HG02852 (cell line): ENCODE data around the gene DRC7.
"Not testable (repeated sequence)": the region's sequence is repeated elsewhere in the genome, so short reads cannot be mapped to it uniquely, and the experiment has no call there.

Experiments used
- ATAC-seq: cut with Tn5 transposase; IDR thresholded peaks from one replicate; pipeline ENCODE4 v1.9.1; 2021; ENCODE audit warnings: mild to moderate bottlenecking, moderate library complexity; ENCODE audit not compliant: unreplicated experiment

Gene DRC7

DNA sequence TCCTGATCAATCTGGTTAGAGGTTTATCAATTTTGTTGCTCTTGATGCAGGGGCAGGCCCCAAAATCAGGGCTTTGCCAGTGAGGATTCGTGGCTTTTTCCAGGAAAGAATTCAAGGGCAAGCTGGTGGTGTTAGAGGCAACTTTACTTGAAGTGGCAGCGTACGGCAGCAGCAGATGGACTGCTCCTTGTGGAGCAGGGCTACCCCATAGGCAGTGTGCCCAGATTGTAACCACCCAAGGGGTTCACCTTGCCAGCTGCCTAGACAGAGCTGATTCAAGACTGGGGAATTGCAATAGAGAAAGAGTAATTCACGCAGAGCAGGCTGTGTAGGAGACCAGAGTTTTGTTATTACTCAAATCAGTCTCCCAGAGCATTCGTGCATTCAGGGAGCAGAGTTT, 16.7 kb downstream of the DRC7 start:
- ATAC-seq: no peak

DNA sequence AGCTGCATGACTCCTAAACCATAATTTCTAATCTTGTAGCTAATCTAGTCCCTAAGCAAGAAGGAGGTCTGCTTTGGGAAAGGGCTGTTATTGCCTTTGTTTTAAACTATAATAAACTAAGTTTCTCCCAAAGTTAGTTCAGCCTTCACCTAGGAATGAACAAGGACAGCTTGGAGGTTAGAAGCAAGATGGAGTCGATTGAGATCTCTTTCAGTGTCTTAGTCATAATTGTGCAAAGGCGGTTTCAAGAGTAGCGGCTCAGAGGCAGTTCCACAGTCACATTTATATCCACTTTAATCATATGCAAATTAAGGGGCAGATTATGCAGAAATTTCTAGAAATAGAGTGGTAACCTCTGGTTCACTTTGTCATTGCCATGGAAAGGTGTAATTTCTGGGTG, 17.4 kb downstream of the DRC7 start:
- ATAC-seq: no peak

DNA sequence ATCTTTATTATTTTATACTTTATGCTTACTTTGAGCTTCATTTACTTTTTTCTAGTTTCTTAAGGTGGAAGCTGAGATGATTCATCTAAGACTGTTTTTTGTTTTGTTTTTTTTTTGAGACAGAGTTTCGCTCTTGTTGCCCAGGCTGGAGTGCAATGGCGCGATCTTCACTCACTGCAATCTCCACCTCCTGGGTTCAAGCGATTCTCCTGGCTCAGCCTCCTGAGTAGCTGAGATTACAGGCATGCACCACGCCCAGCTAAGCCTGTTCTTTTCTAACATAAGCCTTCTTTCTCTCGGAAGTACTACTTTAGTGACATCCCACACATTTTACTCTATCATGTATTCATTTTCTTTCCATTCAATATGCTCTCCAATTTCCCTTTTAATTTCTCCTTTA, 18.0 kb downstream of the DRC7 start:
- not testable (repeated sequence) for ATAC-seq

GRCh38 chr16:57713596-57713995, 19.0 kb downstream of the DRC7 start:
- ATAC-seq: no peak

GRCh38 chr16:57714047-57714446, 19.4 kb downstream of the DRC7 start:
- ATAC-seq: no peak

DNA sequence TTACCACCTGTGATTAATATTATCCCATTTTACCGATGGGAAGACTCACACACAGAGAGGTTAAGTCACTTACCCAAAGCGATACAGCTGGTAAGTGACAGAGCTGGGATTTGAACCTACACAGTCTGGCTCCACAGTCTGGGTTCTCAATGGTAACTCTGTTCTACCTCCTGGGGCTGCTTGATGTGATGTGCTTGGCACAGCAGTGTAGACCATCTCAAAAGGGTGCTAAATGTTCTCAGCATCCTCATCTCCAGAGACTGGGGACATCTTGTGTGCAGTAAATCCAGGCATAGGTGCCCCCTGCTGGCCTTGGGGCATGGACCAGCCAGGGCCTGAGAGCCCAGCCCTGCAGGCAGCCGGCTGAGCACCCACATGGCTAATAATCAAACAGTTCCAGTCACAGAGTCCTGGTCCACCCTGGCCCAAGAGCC, 25.6 kb downstream of the DRC7 start:
- no peak for ATAC-seq

DNA sequence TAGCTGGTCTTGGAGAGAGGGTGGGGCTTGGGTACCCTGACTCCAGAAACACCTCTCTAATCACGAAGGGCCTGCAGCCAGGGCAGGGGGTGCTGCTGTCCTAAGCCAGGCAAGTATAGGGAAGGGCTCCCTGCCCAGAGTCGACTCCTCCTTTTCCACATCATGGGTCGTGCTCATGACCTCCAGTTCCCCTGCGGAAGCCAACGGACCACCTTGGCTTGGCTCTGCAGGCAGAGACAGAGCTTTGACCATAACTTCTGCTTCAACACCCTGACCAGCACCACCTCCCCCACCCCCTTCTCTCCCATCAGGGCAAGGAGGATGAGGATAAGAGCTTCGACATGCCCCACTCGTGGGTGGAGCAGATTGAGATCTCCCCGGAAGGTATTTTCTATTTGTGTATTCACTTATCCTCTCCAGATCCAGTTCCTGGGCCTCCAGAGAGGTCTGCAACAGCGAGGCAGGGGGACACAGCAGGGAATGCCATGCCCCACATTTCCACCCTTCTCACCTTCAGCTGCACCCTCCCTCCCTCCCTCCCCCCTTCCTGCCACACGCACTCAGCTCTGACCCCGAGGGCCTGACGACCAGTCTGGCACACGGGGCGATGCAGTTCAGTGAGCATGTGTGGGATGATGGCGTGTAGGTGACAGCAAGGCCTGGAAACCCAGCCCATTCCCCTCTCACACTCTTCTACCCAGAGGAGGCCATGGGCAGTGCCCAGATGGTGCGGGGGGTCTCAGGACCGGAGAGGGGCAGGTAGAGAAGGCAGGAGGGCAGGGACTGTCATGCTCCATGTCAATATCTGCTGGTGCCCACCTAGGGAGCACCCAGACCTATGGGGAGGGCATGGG, 27.0 kb downstream of the DRC7 start:
- ATAC-seq: no peak

- ATAC-seq: no peak
Measured at GRCh38 chr16:57722210-57722499, 27.5 kb downstream of the DRC7 start.

DNA sequence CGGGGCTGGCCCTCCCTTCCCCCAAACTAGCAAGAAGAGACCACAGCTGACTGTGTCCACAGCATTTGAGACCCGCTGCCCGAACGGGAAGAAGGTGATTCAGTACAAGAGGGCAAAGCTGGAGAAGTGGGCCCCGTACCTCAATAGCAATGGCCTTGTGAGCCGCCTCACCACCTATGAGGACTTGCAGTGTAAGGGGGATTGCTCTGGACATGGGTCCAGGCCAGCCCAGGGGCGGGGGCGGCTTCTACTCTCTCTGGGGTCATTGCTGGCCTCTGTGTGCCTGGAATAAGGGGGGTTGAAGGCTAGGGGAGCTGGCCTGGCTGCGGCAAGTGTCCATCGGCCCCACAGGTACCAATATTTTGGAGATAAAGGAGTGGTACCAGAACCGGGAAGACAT, 28.0 kb downstream of the DRC7 start:
- no peak for ATAC-seq

DNA sequence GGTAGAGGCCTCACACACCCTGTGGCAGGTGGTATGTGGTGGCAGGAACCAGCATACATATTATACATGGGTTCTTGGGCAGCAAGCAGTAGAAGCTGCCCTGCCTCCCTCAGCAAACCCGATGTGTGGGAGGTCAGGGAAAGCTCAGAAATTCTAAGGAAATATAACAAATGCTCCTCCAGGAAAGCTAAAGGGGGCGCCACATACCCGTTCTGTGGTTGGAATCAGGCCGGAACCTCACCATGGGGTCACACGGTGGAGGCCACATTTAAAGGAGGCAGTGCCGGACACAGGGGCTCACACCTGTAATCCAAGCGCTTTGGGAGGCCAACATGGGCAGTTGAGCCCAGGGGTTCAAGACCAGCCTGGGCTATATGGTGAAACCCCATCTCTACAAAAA, 28.6 kb downstream of the DRC7 start:
- no peak for ATAC-seq

- ATAC-seq: no peak
Measured at GRCh38 chr16:57724531-57724930, 29.9 kb downstream of the DRC7 start.

GRCh38 chr16:57725151-57725550, 30.5 kb downstream of the DRC7 start:
- no peak for ATAC-seq

- no peak for ATAC-seq
Measured at GRCh38 chr16:57725554-57725953, 30.9 kb downstream of the DRC7 start.

DNA sequence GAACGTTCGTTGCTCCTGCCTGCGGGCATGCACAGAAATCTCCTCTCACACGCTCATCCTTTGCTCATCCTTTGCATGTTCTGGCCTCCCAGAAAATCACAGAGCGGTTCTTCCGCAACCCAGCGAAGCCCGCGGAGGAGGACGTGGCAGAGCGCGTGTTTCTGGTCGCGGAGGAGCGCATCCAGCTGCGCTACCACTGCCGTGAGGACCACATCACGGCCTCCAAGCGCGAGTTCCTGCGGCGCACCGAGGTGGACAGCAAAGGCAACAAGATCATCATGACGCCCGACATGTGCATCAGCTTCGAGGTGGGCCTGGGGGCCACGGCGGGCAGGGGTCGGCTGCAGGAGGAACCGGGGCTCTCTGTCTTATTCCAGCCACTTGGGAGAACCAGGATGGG, 31.4 kb downstream of the DRC7 start:
- no peak for ATAC-seq

DNA sequence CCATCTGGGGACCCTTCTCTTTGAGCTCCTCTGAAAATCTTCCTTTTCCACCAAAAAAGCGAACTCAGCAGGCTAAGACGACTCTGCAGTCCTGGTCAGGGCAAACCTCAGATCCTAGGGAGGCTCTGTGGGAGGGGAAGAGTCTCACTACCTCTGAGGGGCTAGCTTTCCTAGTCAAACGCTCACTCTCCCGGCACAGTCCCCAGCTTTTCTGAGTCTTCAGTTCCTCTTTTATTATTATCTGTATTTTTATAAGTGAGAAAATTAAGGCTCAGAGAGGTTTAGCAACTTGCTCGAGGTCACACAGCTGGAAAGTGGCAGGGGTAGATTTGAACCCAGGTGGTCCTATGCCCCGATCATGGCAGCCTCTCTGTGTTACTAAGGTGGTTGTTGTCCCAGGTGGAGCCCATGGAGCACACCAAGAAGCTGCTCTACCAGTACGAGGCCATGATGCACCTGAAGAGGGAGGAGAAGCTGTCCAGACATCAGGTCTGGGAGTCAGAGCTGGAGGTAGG, 31.9 kb downstream of the DRC7 start:
- ATAC-seq: no peak

DNA sequence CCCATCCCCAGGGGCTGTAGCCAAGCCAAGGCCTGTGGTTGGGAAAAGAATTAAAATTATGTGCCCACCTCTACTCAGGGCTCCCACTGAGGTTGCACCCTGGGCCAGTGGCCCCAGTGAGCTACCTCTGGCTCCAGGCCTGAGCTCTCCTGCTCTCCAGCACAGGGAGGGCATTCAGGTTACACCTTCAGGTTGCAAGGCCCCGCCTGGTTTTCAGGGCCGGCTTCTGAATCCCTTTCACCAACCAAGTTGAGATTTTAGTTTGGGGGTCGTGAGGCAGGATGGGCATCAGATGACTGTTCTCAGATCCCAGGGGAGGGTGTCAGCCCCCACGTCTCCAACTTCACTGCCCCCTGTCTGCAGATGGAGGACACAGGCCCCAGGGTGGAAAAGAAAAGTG, 33.0 kb downstream of the DRC7 start:
- ATAC-seq: no peak

DNA sequence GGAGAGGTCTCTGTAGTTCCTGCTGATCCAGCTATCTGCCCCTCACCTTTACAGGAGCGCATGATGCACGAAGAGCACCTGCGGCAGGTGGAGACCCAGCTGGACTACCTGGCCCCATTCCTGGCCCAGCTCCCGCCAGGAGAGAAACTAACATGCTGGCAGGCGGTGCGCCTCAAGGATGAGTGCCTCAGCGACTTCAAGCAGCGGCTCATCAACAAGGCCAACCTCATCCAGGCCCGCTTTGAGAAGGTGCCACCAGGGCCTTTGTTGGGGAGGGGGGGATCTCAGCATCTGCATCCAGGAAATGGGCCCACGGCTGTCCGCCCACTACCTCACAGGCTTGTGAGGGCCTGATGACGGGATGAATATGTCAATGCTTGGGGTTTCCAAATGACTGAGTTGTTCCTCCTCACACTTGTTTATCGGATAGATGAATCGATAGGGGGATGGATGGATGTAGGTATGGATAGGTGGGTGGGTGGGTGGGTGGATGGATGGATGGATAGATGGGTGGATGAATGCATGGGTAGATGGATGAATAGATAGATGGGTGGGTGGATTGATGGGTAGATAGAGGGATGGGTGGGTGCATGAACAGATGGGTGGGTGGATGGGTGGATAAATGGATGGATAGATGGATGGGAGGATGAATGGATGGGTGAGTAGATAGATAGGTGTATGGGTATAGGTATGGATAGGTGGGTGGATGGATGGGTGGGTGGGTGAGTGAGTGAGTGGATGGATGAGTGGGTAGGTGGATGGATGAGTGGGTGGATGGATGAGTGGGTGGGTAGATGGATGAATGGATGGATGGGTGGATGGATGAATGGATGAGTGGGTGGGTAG, 34.0 kb downstream of the DRC7 start:
- ATAC-seq: no peak

- ATAC-seq: no peak
Measured at GRCh38 chr16:57729182-57729484, 34.5 kb downstream of the DRC7 start.

DNA sequence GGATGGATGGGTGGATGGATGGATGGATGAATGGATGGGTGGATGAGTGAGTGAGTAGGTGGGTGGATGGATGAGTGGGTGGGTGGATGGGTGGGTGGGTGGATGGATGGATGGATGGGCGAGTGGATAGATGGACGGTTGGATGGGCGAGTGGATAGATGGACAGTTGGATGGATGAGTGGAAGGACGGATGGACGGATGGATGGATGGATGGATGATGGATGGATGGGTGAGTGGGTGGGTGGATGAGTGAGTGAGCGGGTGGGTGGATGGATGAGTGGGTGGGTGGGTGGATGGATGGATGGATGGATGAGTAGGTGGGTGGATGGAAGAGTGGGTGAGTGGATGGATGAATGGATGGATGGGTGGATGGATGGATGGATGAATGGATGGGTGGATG, 35.2 kb downstream of the DRC7 start:
- ATAC-seq: not testable (repeated sequence)

DNA sequence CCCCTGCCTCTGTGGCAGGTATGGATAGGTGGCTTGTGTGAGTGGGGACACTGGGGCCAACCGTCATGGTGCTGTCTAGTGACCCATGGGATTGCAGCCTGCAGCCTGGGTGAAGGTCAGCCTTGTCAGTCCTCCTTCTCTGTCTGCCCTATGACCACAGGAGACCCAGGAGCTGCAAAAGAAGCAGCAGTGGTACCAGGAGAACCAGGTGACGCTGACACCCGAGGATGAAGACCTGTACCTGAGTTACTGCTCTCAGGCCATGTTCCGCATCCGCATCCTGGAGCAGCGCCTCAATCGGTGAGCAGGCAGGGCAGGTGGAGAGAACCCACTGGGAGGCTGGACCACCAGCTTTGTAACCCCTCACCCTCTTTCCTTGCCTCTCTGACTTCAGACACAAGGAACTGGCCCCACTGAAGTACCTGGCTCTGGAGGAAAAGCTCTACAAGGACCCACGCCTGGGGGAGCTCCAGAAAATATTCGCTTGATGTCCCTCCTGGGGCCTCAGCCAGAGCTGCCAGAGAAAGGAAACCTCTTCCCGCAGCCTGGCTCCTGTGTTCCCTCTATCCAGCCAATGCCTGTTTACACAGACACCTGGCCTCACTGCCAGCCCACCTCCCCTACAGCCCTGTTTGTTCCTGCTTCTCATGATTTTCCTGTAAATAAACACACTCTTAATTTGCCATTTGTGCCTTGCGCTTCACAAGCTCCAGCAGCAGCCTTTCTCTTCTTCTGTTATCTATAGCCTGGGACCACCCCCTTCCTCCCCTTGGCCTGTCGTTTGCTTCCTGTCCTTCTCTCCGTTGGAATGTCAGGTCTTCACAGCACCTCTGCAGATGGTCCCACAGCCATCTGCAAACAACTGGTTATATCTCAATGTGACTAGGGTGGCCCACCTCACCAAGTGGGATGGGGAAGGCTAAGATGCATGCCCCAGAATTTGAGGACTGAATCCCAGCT, 36.4 kb downstream of the DRC7 start:
- no peak for ATAC-seq

DNA sequence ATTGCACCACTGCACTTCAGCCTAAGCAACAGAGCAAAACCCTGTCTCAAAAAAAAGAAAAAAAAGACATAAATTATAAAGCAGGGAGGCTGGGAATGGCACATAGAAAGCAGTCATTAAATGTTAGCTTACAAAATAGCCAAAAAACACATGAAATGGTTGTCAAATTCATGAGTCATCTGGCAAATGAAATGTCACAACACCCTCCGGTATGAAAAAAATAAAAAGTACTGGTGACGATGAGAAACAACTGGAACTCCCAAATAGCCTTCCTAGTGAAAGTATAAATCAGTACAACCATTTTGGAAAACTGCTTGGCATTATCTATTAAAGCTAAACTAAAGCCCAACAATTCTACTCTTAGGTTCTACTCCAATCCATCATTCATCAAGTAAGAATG, 37.4 kb downstream of the DRC7 start:
- ATAC-seq: no peak
